ENCODE data around the gene NEURL3.
"Not testable (repeated sequence)": the region's sequence is repeated elsewhere in the genome, so short reads cannot be mapped to it uniquely, and the experiment has no call there.

The NEURL3 gene

GRCh38 chr2:96485350-96485749, 19.8 kb downstream of the NEURL3 start:
- no peak for DNase-seq (ENCODE audit: low spot score)

GRCh38 chr2:96484091-96484490, 21.1 kb downstream of the NEURL3 start:
- DNase-seq (ENCODE audit: low spot score): no peak

- no peak for DNase-seq (ENCODE audit: low spot score)
Measured at GRCh38 chr2:96477458-96477857, 27.7 kb downstream of the NEURL3 start.

- no peak for DNase-seq (ENCODE audit: low spot score)
Measured at GRCh38 chr2:96471772-96472171, 33.4 kb downstream of the NEURL3 start.

- DNase-seq (ENCODE audit: low spot score): peak; percentile 52
Measured at GRCh38 chr2:96470636-96471035, 34.5 kb downstream of the NEURL3 start.

- DNase-seq (ENCODE audit: low spot score): no peak
Measured at GRCh38 chr2:96470109-96470508, 35.0 kb downstream of the NEURL3 start.

GRCh38 chr2:96468904-96469303, 36.3 kb downstream of the NEURL3 start:
- DNase-seq (ENCODE audit: low spot score): no peak

GRCh38 chr2:96464651-96465050, 40.5 kb downstream of the NEURL3 start:
- DNase-seq (ENCODE audit: low spot score): no peak

- DNase-seq (ENCODE audit: low spot score): no peak
Measured at GRCh38 chr2:96464061-96464460, 41.1 kb downstream of the NEURL3 start.

GRCh38 chr2:96463119-96463518, 42.0 kb downstream of the NEURL3 start:
- DNase-seq (ENCODE audit: low spot score): no peak

GRCh38 chr2:96461616-96462015, 43.5 kb downstream of the NEURL3 start:
- DNase-seq (ENCODE audit: low spot score): not testable (repeated sequence)

- no peak for DNase-seq (ENCODE audit: low spot score)
Measured at GRCh38 chr2:96452053-96452452, 53.1 kb downstream of the NEURL3 start.

- no peak for DNase-seq (ENCODE audit: low spot score)
Measured at GRCh38 chr2:96449637-96450036, 55.5 kb downstream of the NEURL3 start.

- DNase-seq (ENCODE audit: low spot score): no peak
Measured at GRCh38 chr2:96449174-96449573, 56.0 kb downstream of the NEURL3 start.

- DNase-seq (ENCODE audit: low spot score): no peak
Measured at GRCh38 chr2:96447726-96448125, 57.4 kb downstream of the NEURL3 start.

Data from AG20443 (cell line).